ENCODE measurements around the gene BRD8.
"Not testable (repeated sequence)": the region's sequence is repeated elsewhere in the genome, so short reads cannot be mapped to it uniquely, and the experiment has no call there.

BRD8 gene

GRCh38 chr5:138163721-138164120 lies 14.7 kb downstream of the BRD8 start:
- no peak for DNase-seq (ENCODE audit: low spot score)

- no peak for DNase-seq (ENCODE audit: low spot score)
Observed at GRCh38 chr5:138160706-138161105, 17.7 kb downstream of the BRD8 start.

- no peak for DNase-seq (ENCODE audit: low spot score)
Observed at GRCh38 chr5:138159666-138160065, 18.8 kb downstream of the BRD8 start.

GRCh38 chr5:138157626-138158025 lies 20.8 kb downstream of the BRD8 start:
- DNase-seq (ENCODE audit: low spot score), result no peak

- not testable (repeated sequence) for DNase-seq (ENCODE audit: low spot score)
Observed at GRCh38 chr5:138155977-138156376, 22.5 kb downstream of the BRD8 start.

GRCh38 chr5:138149530-138149929 lies 28.9 kb downstream of the BRD8 start:
- no peak for DNase-seq (ENCODE audit: low spot score)

GRCh38 chr5:138148811-138149210 lies 29.6 kb downstream of the BRD8 start:
- DNase-seq (ENCODE audit: low spot score), result no peak

- DNase-seq (ENCODE audit: low spot score), result not testable (repeated sequence)
Observed at GRCh38 chr5:138143578-138143977, 34.9 kb downstream of the BRD8 start.

- no peak for DNase-seq (ENCODE audit: low spot score)
Observed at GRCh38 chr5:138141734-138142133, 36.7 kb downstream of the BRD8 start.

GRCh38 chr5:138140268-138140667 lies 38.2 kb downstream of the BRD8 start:
- no peak for DNase-seq (ENCODE audit: low spot score)

- DNase-seq (ENCODE audit: low spot score), result no peak
Observed at GRCh38 chr5:138139781-138140090, 38.7 kb downstream of the BRD8 start.

- DNase-seq (ENCODE audit: low spot score), result no peak
Observed at GRCh38 chr5:138138949-138139780, 39.3 kb downstream of the BRD8 start, which contains the start of gene NME5. NME5 (minus strand) TSS chr5:138139428; CDS start chr5:138138780, 648 bp downstream.

- DNase-seq (ENCODE audit: low spot score), result no peak
Observed at GRCh38 chr5:138132543-138132942, 45.9 kb downstream of the BRD8 start.

GRCh38 chr5:138129347-138129746 lies 49.1 kb downstream of the BRD8 start:
- no peak for DNase-seq (ENCODE audit: low spot score)

GRCh38 chr5:138128334-138128733 lies 50.1 kb downstream of the BRD8 start:
- DNase-seq (ENCODE audit: low spot score), result no peak

- DNase-seq (ENCODE audit: low spot score), result no peak
Observed at GRCh38 chr5:138115254-138115653, 63.2 kb downstream of the BRD8 start.

- no peak for DNase-seq (ENCODE audit: low spot score)
Observed at GRCh38 chr5:138111937-138112336, 66.5 kb downstream of the BRD8 start.

GRCh38 chr5:138111181-138111580 lies 67.2 kb downstream of the BRD8 start:
- no peak for DNase-seq (ENCODE audit: low spot score)

- DNase-seq (ENCODE audit: low spot score), result no peak
Observed at GRCh38 chr5:138110266-138110963, 68.0 kb downstream of the BRD8 start.

- no peak for DNase-seq (ENCODE audit: low spot score)
Observed at GRCh38 chr5:138109463-138110265, 68.8 kb downstream of the BRD8 start.

GRCh38 chr5:138107213-138107612 lies 71.2 kb downstream of the BRD8 start:
- DNase-seq (ENCODE audit: low spot score), result no peak

GRCh38 chr5:138105709-138106108 lies 72.7 kb downstream of the BRD8 start:
- DNase-seq (ENCODE audit: low spot score), result no peak

GRCh38 chr5:138103319-138103637 lies 75.2 kb downstream of the BRD8 start:
- DNase-seq (ENCODE audit: low spot score), result no peak

Data from CD4-positive, alpha-beta T cell treated with Interleukin-2 at 100 ng/mL for 4 hours (primary cell).